Esophagus squamous epithelium (tissue), 5 donors: Measurements from ENCODE around the gene CNTROB. TPM values are rescaled to one million over a fixed set of nuclear protein-coding genes. Genes with fewer than 3 reads are reported as not detected.

Experiments used
- DNase-seq: peaks from one replicate; lab custom pipeline; 2025; lab: John Stamatoyannopoulos, UW
- H3K27ac ChIP-seq, 4 donors: fragments of 200-600 bp; sonication (generic); one replicate each; pipeline ENCODE4 v1.5.1; 2016 to 2019; ENCODE audit warnings: mild to moderate bottlenecking in 1 of 4
- H3K27me3 ChIP-seq, 4 donors: fragments of 200-600 bp; sonication (generic); 1 replicate in 3 of 4; 2 replicates in 1 of 4; pipeline versions ENCODE4 v1.5.1 to v1.6.0; 2017 to 2021; ENCODE audit warnings: antibody characterized with exemption in 1 of 4
- H3K36me3 ChIP-seq, 3 donors: fragments of 200-600 bp; sonication (generic); one replicate each; pipeline ENCODE4 v1.5.1; 2016 to 2019
- H3K4me1 ChIP-seq, 3 donors: fragments of 200-600 bp; sonication (generic); one replicate each; pipeline ENCODE4 v1.5.1; 2017 to 2019
- H3K4me3 ChIP-seq, 4 donors: fragments of 200-600 bp; sonication (generic); 1 replicate in 3 of 4; 2 replicates in 1 of 4; pipeline ENCODE4 v1.5.1; 2016 to 2019; ENCODE audit warnings: mild to moderate bottlenecking in 2 of 4, moderate library complexity in 1 of 4
- H3K9me3 ChIP-seq, 3 donors: fragments of 200-600 bp; sonication (generic); one replicate each; pipeline ENCODE4 v1.5.1; 2016 to 2019
- POLR2A ChIP-seq, 4 donors: fragments of 450-650 bp; IDR thresholded peaks; one replicate each; pipeline ENCODE4 v1.6.1; 2017; ENCODE audit warnings: antibody characterized with exemption in 4 of 4, mild to moderate bottlenecking in 4 of 4, moderate library complexity in 3 of 4
- WGBS, 2 donors: methylation state at CpG; one replicate each; pipeline ENCODE4 v1.1.5; 2018; 5-methylcytosine and 5-hydroxymethylcytosine counted together
- intact Hi-C: fragments of 100-400 bp; cut with DNase I; formaldehyde crosslinking; loops from one replicate; pipeline ENCODE4 v1.15.0; 2022
- total RNA-seq, 4 donors: library from RNA; depleted of rRNA; stranded (reverse); fragments of >200 nt; gene quantifications; one replicate each; pipeline ENCODE4 v1.1.0, GENCODE V29; 2016
- TF ChIP-seq, protein P1 (sequence below), 6 experiments: fragments of 450-650 bp in 4 of 6; fragments of 200-600 bp in 2 of 6; sonication (generic) in 2 of 6; IDR thresholded peaks; one replicate each; pipeline ENCODE4 v1.5.1; 2016 to 2019; ENCODE audit warnings: antibody characterized with exemption in 6 of 6, mild to moderate bottlenecking in 4 of 6, moderate library complexity in 4 of 6
- donor health status: DM: yes; HTN: yes; CAD: no.

The CNTROB gene
- total RNA-seq, 4 donors from 2014 or later: 12.4 to 21.4 (median 13.5) TPM

DNA sequence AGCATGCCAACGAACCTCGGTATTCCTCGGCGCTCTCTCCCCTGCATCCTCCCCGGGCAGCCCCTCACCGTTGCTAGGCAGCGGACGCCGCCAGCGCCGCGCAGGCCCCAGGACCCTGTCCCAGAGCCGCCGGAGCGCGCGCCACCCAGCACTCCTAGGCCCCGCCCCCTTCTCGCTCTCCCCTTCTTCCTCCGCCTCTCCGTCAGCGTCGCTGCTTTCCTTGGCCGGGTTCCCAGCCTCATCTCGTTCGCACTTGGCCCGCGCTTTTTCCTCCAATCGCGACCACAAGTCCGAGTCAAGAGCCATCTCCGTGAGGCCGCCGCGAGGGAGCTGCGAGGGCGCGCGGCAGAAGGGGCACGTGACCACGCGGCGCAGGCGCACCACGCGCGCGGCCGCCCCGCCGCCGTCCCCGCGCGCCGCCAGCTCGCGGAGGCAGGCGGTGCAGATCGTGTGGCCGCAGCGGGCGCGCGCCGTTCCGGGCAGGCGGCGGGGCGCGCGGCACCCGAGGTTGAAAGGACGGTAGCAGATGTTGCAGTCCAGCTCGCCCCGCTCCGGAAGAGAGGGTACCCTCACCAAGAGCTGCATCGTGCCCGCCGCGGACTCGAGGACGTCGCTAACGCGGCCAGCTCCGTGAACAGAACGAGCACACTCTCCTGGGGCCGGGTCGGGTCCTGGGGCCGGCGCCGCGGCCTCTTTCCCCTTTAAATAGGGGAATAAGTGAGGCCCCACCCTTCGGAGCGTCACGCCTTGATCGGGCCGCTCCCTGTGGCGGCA is 16.2 kb upstream of the CNTROB start, which contains the start of gene RNF227:
TSS of gene RNF227 (minus strand) at position 679 of the 774 bp plus-strand sequence. CDS start at position 585, 94 bp downstream.
- intact Hi-C loops: no loop called here
- no peak for DNase-seq
- H3K36me3 ChIP-seq: peaks cover 8 to 16% (median 11%) of the 10 kb centered on the region in 3 donors
- H3K4me3 ChIP-seq: peak within 1 kb of the TSS; percentile 47 to 82 (median 64)
- peak within 1 kb of the TSS; percentile 92 to 99 (median 94) for H3K27ac ChIP-seq
- TF ChIP-seq, protein P1, sequence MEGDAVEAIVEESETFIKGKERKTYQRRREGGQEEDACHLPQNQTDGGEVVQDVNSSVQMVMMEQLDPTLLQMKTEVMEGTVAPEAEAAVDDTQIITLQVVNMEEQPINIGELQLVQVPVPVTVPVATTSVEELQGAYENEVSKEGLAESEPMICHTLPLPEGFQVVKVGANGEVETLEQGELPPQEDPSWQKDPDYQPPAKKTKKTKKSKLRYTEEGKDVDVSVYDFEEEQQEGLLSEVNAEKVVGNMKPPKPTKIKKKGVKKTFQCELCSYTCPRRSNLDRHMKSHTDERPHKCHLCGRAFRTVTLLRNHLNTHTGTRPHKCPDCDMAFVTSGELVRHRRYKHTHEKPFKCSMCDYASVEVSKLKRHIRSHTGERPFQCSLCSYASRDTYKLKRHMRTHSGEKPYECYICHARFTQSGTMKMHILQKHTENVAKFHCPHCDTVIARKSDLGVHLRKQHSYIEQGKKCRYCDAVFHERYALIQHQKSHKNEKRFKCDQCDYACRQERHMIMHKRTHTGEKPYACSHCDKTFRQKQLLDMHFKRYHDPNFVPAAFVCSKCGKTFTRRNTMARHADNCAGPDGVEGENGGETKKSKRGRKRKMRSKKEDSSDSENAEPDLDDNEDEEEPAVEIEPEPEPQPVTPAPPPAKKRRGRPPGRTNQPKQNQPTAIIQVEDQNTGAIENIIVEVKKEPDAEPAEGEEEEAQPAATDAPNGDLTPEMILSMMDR (IDR thresholded peaks at IDR 0.05): peak in 2 of 6 experiments; percentile 13 to 17
- TF ChIP-seq POLR2A (IDR thresholded peaks at IDR 0.05): peak in 2 of 4 donors; percentile 47 to 50
- no peaks in the 10 kb centered on the region for H3K9me3 ChIP-seq
- no peaks in the 10 kb centered on the region for H3K27me3 ChIP-seq
- peaks cover 20 to 39% (median 23%) of the 10 kb centered on the region in 3 donors for H3K4me1 ChIP-seq
- 1% methylated on average over 42 of the region's 100 CpGs; no CpG with 5 or more reads in 1 of the 2 donors for WGBS, 2 donors

DNA sequence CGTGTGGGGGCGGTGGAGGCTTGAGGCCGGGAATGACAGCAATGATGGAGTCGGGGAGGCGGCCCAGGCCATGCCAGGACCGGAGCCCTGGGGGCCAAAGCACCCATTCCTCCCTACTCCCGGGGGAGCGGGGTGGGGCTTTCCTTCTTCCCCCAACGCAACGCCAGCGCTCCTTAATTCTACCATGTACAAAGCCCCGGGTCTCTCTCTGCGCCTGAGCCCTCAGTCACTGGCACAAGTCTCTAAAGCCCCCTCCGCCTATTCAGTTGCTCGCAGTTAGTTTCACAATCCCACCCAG is 15.7 kb upstream of the CNTROB start:
- TF ChIP-seq POLR2A (IDR thresholded peaks at IDR 0.05): no peak
- TF ChIP-seq, protein P1 (IDR thresholded peaks at IDR 0.05): no peak
- peak overlapping the region; percentile 47 to 82 (median 64) for H3K4me3 ChIP-seq
- intact Hi-C loops: no loop called here
- peak overlapping the region; percentile 92 to 99 (median 94) for H3K27ac ChIP-seq
- no peaks in the 10 kb centered on the region for H3K9me3 ChIP-seq
- H3K36me3 ChIP-seq: peaks cover 3 to 10% (median 8%) of the 10 kb centered on the region in 3 donors
- no peak for DNase-seq
- WGBS, 2 donors: 23 to 62% methylated on average over 7 to 9 of the region's 15 CpGs
- H3K4me1 ChIP-seq: peaks cover 20 to 39% (median 23%) of the 10 kb centered on the region in 3 donors
- H3K27me3 ChIP-seq: no peaks in the 10 kb centered on the region

DNA sequence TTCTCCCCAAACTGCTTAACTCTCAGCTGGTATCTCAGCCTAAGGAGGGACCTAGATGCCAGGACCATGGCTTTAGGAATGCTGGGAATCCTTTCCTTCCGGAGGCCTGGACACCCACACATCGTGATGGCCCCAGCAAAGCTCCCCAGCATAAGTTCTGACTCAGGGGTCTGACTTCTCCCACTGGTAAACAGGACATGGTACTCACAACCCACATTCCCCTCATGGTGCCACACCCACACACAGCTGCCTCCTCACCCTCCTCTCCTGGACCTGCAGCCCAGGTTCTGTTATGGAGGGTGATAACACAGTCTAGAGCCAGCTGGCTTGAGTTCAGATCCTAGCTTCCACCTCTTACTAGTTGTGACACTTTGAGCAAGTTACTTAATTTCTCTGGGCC is 15.2 kb upstream of the CNTROB start:
- H3K4me1 ChIP-seq: peaks cover 20 to 39% (median 23%) of the 10 kb centered on the region in 3 donors
- no peaks in the 10 kb centered on the region for H3K9me3 ChIP-seq
- no peaks in the 10 kb centered on the region for H3K27me3 ChIP-seq
- H3K36me3 ChIP-seq: peaks cover 0 to 6% (median 4%) of the 10 kb centered on the region in 3 donors
- TF ChIP-seq, protein P1 (IDR thresholded peaks at IDR 0.05): no peak
- no peak for TF ChIP-seq POLR2A (IDR thresholded peaks at IDR 0.05)
- peak overlapping the region; percentile 92 to 99 (median 94) for H3K27ac ChIP-seq
- intact Hi-C loops: no loop called here
- H3K4me3 ChIP-seq: peak overlapping the region in 2 of 4 donors; percentile 63 to 82
- whole genome bisulfite sequencing, 2 donors: 57% methylated on average over 2 of the region's 2 CpGs; no CpG with 5 or more reads in 1 of the 2 donors
- no peak for DNase-seq

DNA sequence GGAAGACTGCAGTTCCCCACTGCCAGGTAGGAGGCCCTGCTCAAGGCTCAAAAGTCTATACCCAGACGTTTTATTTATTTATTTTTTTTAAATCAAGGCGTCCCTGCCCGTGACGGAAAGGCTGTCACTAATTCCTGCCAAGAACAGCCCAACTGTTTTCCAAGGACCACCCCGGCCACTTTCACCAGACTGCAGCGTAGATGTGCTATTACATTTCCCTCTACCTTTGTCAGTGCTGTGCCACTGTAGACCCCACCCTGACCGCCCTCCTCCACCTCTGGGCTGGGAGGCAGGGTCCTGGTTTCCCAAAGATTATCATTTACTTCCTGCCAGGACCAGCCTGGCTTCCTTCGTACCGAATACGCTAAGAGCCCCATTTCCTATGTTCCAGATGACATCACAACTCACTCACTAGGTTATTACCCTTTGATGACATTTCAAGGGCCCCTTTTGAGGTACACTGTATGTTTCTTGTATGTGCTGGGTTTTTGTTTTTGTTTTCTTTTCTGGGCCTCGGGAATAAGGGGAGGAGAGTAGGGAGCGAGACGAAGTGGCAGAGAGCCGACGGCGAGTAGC is 9.6 kb upstream of the CNTROB start:
- 33 to 49% methylated on average over 10 to 16 of the region's 16 CpGs for WGBS, 2 donors
- Histone ChIP-seq H3K36me3 (no peaks in the 10 kb centered on the region), H3K4me1 (peaks cover 11 to 15% (median 14%) of the 10 kb centered on the region in 3 donors), H3K27ac (peak overlapping the region; percentile 49 to 81 (median 75)), H3K4me3 (peak overlapping the region; percentile 34 to 68 (median 50)), H3K27me3 (no peaks in the 10 kb centered on the region), H3K9me3 (no peaks in the 10 kb centered on the region)
- TF ChIP-seq POLR2A (IDR thresholded peaks at IDR 0.05): peak in 1 of 4 donors; percentile 20
- TF ChIP-seq, protein P1 (IDR thresholded peaks at IDR 0.05): peak in 1 of 6 experiments; percentile 11
- intact Hi-C loops: no loop called here
- no peak for DNase-seq
